ENCODE results near the gene SH3RF3. TPM values are rescaled to one million over a fixed set of nuclear protein-coding genes. Genes with fewer than 3 reads are reported as not detected.

Gene SH3RF3
- total RNA-seq, 1 donor from 2014 or later = 1.7 TPM

DNA sequence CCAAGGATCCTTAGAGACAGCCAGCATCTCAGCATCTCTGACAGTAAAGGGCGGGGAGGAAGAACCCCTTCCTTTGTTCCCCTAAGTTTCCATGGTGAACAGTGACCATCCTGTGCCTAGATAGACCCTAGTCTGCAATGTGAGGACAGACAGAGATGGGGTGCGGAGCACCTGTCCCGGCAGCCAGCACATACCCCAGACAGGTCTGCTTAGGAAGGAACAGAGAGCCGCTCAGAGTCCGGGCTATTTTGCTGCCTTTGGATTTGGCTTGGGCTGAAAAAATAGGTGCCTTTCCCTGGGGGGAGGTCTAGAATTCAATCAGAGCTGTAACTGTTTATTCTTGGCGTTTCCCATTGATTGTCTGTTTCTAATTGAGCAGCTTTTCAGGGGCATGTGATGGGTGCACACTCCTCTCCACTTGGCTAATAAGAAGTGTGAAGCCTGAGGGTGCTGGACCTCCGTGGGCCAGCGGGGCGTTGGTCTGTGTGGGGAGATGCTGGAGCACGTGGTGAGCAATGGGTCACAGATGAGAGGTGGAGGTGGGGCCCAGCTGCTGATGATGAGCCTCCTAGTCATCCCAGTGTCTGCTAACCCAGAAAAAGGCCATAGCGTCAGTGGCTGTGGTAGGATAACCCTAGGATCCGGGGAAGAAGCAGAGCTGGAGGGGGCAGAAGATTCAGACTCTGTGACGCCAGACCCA, 247.9 kb downstream of the SH3RF3 start:
- no peak for TF ChIP-seq CTCF (IDR thresholded peaks at IDR 0.05; ENCODE audit: partially characterized antibody, unreplicated experiment)
- no peaks in the 10 kb centered on the region for H3K36me3 Mint-ChIP-seq (ENCODE audit: unreplicated experiment)
- no peak overlapping the region for H3K27ac Mint-ChIP-seq (ENCODE audit: unreplicated experiment)
- H3K9me3 Mint-ChIP-seq (ENCODE audit: unreplicated experiment) = peaks cover 9% of the 10 kb centered on the region
- peaks cover 6% of the 10 kb centered on the region for H3K27me3 Mint-ChIP-seq (ENCODE audit: unreplicated experiment)
- no peak overlapping the region for H3K4me3 Mint-ChIP-seq (ENCODE audit: unreplicated experiment)
- no peak for DNase-seq
- no peaks in the 10 kb centered on the region for H3K4me1 Mint-ChIP-seq (ENCODE audit: low read depth, unreplicated experiment)

DNA sequence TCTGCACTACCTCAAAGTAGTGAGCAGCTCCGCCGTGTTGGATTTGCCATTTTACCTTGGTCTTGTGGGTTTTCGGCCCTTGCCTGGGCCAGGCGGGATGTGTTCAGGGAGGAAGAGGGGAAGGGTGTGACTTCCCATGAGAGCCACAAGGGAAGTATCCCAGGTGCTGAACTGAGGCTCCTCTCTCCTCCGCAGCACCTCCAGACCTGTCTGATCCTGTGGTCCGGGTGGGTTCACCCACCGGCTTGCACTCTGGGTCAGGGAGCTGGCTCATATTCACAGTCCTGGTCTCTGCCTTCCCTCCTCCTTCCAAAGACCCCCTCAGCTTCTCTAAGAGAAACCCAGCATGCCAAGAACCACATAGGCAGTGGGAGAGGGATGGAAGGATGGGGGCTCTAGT, 249.0 kb downstream of the SH3RF3 start:
- Mint-ChIP-seq H3K27ac (ENCODE audit: unreplicated experiment) (no peak overlapping the region), H3K4me1 (ENCODE audit: low read depth, unreplicated experiment) (peaks cover 5% of the 10 kb centered on the region), H3K9me3 (ENCODE audit: unreplicated experiment) (peaks cover 9% of the 10 kb centered on the region), H3K27me3 (ENCODE audit: unreplicated experiment) (peaks cover 9% of the 10 kb centered on the region), H3K4me3 (ENCODE audit: unreplicated experiment) (no peak overlapping the region), H3K36me3 (ENCODE audit: unreplicated experiment) (no peaks in the 10 kb centered on the region)
- TF ChIP-seq CTCF (IDR thresholded peaks at IDR 0.05; ENCODE audit: partially characterized antibody, unreplicated experiment) = no peak
- DNase-seq = no peak

DNA sequence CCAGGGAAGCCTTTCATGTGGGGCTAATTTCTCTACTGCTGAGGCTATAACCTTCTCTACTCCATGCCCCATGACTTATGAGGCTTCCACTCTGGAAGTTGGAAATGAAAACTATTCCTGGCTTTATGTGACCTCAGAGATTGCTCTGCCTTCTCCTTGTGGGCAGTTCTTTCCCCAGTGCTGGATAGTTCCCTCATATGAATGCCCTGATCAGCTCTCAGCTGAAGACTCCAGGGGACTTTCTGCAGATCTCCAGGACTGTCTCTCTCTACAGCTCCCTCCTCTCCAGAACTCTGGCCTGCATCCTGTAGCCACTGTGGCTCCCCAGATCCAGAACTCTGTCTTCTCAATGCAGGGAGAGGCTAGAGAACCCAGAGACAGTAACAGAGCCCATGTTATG, 249.7 kb downstream of the SH3RF3 start:
- Mint-ChIP-seq H3K4me3 (ENCODE audit: unreplicated experiment) (no peak overlapping the region), H3K36me3 (ENCODE audit: unreplicated experiment) (no peaks in the 10 kb centered on the region), H3K4me1 (ENCODE audit: low read depth, unreplicated experiment) (peaks cover 5% of the 10 kb centered on the region), H3K27ac (ENCODE audit: unreplicated experiment) (no peak overlapping the region), H3K27me3 (ENCODE audit: unreplicated experiment) (peaks cover 9% of the 10 kb centered on the region), H3K9me3 (ENCODE audit: unreplicated experiment) (peaks cover 9% of the 10 kb centered on the region)
- TF ChIP-seq CTCF (IDR thresholded peaks at IDR 0.05; ENCODE audit: partially characterized antibody, unreplicated experiment) = no peak
- DNase-seq = no peak

DNA sequence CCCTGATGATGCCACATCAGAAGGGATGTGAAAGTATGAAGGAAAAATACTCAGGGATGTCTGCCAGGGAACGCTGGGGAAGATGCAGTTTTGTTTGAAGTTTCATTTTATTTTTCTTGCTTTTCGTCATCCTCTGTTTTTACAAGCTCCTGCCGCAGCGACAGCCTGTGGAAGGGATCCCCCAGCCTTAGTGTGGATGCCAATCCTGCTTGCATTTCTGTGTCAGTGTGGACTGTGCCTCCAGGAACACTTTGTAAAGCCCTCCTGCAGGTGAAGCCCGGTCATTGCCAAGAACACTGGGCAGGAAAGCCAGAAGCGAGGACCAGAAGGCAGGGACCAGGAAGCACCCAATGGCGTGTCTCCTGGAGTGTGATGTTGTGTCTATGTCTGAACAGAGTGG, 250.5 kb downstream of the SH3RF3 start:
- H3K36me3 Mint-ChIP-seq (ENCODE audit: unreplicated experiment) = no peaks in the 10 kb centered on the region
- DNase-seq = no peak

More for the DNA sequence above, 250.5 kb downstream of the SH3RF3 start:
- Mint-ChIP-seq H3K4me3 (ENCODE audit: unreplicated experiment) (no peak overlapping the region), H3K9me3 (ENCODE audit: unreplicated experiment) (peaks cover 9% of the 10 kb centered on the region), H3K4me1 (ENCODE audit: low read depth, unreplicated experiment) (peaks cover 5% of the 10 kb centered on the region), H3K27me3 (ENCODE audit: unreplicated experiment) (peaks cover 10% of the 10 kb centered on the region), H3K27ac (ENCODE audit: unreplicated experiment) (no peak overlapping the region)
- no peak for TF ChIP-seq CTCF (IDR thresholded peaks at IDR 0.05; ENCODE audit: partially characterized antibody, unreplicated experiment)

Data from glutamatergic neuron (in vitro differentiated cells).